Ascending aorta (tissue), 2 donors: ENCODE results near the gene RNF157. TPM values are rescaled to one million over a fixed set of nuclear protein-coding genes. Genes with fewer than 3 reads are reported as not detected.

Source experiments
- DNase-seq, 2 donors: peaks; one replicate each; pipeline ENCODE4 v3.0.0-alpha.2; 2019; ENCODE audit warnings: low spot score in 2 of 2
- H3K27ac ChIP-seq, 2 donors: fragments of 200-600 bp; sonication (generic); one replicate each; pipeline ENCODE4 v1.5.1; 2016 to 2017; ENCODE audit warnings: mild to moderate bottlenecking in 1 of 2
- H3K27me3 ChIP-seq: fragments of 200-600 bp; sonication (generic); one replicate; pipeline ENCODE4 v1.5.1; 2017
- H3K36me3 ChIP-seq, 2 donors: fragments of 200-600 bp; sonication (generic); one replicate each; pipeline ENCODE4 v1.5.1; 2016
- H3K4me1 ChIP-seq, 2 donors: fragments of 200-600 bp; sonication (generic); one replicate each; pipeline ENCODE4 v1.5.1; 2016 to 2017; ENCODE audit warnings: mild to moderate bottlenecking in 1 of 2
- H3K4me3 ChIP-seq, 2 donors: fragments of 200-600 bp; sonication (generic); one replicate each; pipeline ENCODE4 v1.5.1; 2016 to 2017; ENCODE audit warnings: mild to moderate bottlenecking in 1 of 2
- H3K9me3 ChIP-seq, 2 donors: fragments of 200-600 bp; sonication (generic); one replicate each; pipeline ENCODE4 v1.5.1; 2016
- intact Hi-C: fragments of 100-400 bp; cut with DNase I; formaldehyde crosslinking; loops from one replicate; pipeline ENCODE4 v1.15.1; 2023
- total RNA-seq: library from RNA; depleted of rRNA; stranded (reverse); fragments of >200 nt; gene quantifications from one replicate; pipeline ENCODE4 v1.1.0, GENCODE V29; 2016
- TF ChIP-seq, protein P1 (sequence below), 3 experiments: fragments of 200-600 bp in 2 of 3; fragments of 450-650 bp in 1 of 3; sonication (generic) in 2 of 3; IDR thresholded peaks; one replicate each; pipeline ENCODE4 v1.5.1; 2016 to 2019; ENCODE audit warnings: antibody characterized with exemption in 3 of 3, mild to moderate bottlenecking in 1 of 3, moderate library complexity in 1 of 3

The RNF157 gene
- total RNA-seq, 1 donor from 2014 or later, result 2.4 TPM

DNA sequence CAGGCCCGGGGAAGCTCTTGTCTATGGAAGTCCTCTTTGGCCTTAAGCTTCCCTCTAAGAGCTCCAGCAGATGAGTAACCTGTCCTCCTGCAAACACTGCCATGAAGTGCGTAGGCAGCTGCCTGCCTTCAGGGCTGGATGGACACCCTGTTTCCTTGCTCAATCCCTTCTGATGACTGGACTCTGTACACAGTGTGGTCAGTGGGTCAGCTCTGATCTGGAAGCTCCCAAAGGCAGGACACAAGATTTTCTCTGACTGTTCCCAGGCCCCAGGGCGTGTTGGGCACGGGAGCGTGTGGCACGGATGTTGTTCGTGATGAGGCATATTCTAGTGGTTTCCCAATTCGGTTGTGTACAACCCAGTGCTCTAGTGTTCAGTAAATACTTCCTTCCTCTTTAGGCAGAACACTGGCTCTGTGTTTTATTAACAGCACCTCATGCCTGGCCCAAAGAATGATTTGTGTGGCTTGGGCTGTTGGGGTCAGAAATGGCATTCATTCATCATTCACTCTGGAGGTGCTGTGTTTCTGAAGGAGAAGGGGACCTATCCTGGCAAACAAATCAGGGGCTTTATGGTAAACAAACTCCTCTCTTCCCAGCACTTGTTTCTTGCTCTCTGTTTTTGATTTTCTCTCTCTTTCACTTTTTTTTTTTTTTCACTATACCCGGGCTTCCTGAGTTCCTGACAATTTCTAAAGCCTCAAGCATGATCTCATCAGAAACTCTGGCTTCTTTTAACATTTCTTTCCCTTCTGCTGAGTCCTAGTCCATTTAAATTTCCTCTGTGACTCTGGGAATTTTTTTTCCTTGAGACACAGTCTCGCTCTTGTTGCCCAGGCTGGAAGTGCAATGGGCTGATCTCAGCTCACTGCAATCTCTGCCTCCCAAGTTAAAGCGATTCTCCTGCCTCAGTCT lies 12.0 kb upstream of the RNF157 start:
- Histone ChIP-seq H3K36me3 (no peaks in the 10 kb centered on the region), H3K9me3 (no peaks in the 10 kb centered on the region), H3K27me3 (no peaks in the 10 kb centered on the region), H3K4me1 (no peaks in the 10 kb centered on the region), H3K4me3 (no peak overlapping the region), H3K27ac (peak overlapping the region; percentile 52 to 57)
- intact Hi-C loops, result no loop called here
- TF ChIP-seq, protein P1, sequence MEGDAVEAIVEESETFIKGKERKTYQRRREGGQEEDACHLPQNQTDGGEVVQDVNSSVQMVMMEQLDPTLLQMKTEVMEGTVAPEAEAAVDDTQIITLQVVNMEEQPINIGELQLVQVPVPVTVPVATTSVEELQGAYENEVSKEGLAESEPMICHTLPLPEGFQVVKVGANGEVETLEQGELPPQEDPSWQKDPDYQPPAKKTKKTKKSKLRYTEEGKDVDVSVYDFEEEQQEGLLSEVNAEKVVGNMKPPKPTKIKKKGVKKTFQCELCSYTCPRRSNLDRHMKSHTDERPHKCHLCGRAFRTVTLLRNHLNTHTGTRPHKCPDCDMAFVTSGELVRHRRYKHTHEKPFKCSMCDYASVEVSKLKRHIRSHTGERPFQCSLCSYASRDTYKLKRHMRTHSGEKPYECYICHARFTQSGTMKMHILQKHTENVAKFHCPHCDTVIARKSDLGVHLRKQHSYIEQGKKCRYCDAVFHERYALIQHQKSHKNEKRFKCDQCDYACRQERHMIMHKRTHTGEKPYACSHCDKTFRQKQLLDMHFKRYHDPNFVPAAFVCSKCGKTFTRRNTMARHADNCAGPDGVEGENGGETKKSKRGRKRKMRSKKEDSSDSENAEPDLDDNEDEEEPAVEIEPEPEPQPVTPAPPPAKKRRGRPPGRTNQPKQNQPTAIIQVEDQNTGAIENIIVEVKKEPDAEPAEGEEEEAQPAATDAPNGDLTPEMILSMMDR (IDR thresholded peaks at IDR 0.05), result no peak
- DNase-seq, result peak; percentile 72 to 87

DNA sequence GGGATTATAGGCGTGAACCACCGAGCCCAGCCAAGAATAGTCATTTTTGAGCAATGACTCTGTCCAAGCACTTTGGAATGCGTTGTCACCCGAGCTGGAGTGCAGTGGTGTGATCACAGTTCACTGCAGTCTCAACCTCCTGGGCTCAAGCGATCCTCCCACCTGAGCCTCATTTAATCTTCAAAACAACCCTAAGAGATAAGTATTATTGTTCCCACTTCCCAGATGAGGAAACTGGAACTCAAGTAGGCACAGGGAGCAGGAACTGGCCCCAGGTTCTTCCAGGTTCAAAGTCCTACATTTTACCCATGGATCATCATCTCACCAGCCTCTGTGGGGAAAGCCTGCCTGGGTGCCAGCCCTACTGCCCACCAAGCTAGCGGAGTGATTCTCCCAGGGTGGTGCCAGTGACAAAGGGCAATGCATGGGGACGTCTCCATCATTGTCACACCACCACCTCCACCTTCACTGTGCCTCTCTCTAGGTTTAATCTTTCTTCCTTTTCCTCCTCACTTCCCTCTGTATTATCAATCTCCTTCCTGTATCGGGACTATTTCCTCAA lies 11.3 kb upstream of the RNF157 start:
- DNase-seq, result peak in 1 of 2 donors; percentile 44
- Histone ChIP-seq H3K4me1 (no peaks in the 10 kb centered on the region), H3K27ac (peak overlapping the region; percentile 31 to 52), H3K4me3 (no peak overlapping the region), H3K27me3 (no peaks in the 10 kb centered on the region), H3K9me3 (no peaks in the 10 kb centered on the region), H3K36me3 (no peaks in the 10 kb centered on the region)
- TF ChIP-seq, protein P1 (IDR thresholded peaks at IDR 0.05), result no peak
- intact Hi-C loops, result no loop called here

DNA sequence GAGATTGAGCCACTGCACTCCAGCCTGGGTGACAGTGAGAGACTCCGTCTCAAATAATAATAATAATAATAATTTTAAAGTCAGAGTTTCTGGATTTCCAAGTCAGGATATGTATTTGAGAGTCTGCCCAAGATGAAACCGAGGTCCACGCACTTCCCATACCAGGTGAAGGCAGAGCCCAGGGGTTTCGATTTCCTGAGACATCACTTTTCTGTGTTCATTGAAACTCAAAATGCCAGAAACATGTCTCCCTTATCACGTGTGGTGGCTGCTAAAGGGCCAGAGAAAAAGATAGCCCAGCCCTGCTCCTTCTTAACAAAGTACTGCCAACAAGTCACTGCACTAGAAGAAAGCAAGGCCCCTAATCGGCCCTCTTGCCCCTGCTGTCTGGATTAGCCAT lies 9.8 kb upstream of the RNF157 start:
- Histone ChIP-seq H3K27ac (no peak overlapping the region), H3K4me1 (no peaks in the 10 kb centered on the region), H3K9me3 (no peaks in the 10 kb centered on the region), H3K36me3 (no peaks in the 10 kb centered on the region), H3K4me3 (no peak overlapping the region), H3K27me3 (no peaks in the 10 kb centered on the region)
- no peak for DNase-seq
- TF ChIP-seq, protein P1 (IDR thresholded peaks at IDR 0.05), result no peak
- intact Hi-C loops, result no loop called here

DNA sequence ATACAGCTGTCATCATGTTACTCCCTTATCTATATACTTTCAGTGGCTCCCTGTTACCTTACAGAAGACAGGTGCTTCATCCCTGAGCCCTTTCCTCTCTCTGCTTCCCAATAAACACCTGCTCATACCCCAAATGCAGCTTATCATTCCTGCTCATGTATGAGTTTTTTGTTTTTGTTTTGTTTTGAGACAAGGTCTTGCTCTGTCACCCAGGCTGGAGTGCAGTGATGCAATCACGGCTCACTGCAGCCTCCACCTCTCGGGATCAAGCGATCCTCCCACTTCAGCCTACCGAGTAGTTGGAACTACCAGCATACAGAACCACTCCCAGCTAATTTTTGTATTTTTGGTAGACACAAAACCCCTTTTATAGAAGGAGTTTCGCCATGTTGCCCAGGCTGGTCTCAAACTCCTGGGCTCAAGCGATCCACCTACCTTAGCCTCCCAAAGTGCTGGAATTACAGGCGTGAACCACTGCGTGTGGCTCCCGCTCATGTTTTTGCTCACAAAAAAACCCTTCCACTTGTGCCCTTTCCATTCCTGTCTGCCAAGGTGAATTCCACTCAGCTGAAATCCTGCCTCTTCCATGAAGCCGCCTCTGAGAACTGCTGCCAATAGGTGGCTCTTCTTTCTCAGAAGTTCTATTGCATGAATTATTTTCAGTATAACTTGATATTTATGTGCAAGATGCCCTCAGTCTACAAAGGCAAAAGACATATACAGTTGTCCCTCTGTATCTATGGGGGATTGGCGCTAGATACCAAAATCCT lies 7.9 kb upstream of the RNF157 start:
- Histone ChIP-seq H3K4me3 (no peak overlapping the region), H3K27me3 (no peaks in the 10 kb centered on the region), H3K4me1 (no peaks in the 10 kb centered on the region), H3K27ac (no peak overlapping the region), H3K36me3 (no peaks in the 10 kb centered on the region), H3K9me3 (no peaks in the 10 kb centered on the region)
- no peak for DNase-seq
- TF ChIP-seq, protein P1 (IDR thresholded peaks at IDR 0.05), result no peak
- intact Hi-C loops, result no loop called here

DNA sequence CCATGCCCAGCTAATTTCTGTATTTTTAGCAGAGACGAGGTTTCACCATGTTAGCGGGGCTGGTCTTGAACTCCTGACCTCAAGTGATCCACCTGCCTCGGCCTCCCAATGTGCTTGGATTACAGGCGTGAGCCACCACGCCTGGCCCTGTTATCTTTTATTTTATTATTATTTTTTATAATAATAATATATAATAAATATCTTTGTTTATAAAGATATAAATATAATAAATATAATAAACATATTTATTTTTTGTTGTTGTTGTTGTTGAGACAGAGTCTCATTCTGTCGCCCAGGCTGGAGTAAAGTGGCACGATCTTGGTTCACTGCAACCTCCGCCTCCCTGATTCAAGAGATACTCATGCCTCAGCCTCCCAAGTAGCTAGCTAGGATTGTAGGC lies 7.0 kb upstream of the RNF157 start:
- H3K27me3 ChIP-seq, result no peaks in the 10 kb centered on the region
- intact Hi-C loops, result no loop called here

More for the DNA sequence above, 7.0 kb upstream of the RNF157 start:
- Histone ChIP-seq H3K27ac (no peak overlapping the region), H3K4me3 (no peak overlapping the region), H3K9me3 (no peaks in the 10 kb centered on the region), H3K36me3 (no peaks in the 10 kb centered on the region), H3K4me1 (no peaks in the 10 kb centered on the region)
- DNase-seq, result no peak
- TF ChIP-seq, protein P1 (IDR thresholded peaks at IDR 0.05), result no peak
